B cell (primary cell): ENCODE results near the gene HCFC1.

ENCODE experiments used
- EZH2 ChIP-seq: IDR thresholded peaks from 2 replicates; pipeline ENCODE4 v1.6.1; 2012; ENCODE audit warnings: borderline replicate concordance, low read depth, mild to moderate bottlenecking, moderate library complexity, low read length; ENCODE audit not compliant: insufficient read depth, poor library complexity, severe bottlenecking
- TF ChIP-seq, protein P1 (sequence below): fragments of 200-600 bp; IDR thresholded peaks from one replicate; pipeline ENCODE4 v1.8.0; 2022; ENCODE audit warnings: antibody characterized with exemption, mild to moderate bottlenecking

DNA sequence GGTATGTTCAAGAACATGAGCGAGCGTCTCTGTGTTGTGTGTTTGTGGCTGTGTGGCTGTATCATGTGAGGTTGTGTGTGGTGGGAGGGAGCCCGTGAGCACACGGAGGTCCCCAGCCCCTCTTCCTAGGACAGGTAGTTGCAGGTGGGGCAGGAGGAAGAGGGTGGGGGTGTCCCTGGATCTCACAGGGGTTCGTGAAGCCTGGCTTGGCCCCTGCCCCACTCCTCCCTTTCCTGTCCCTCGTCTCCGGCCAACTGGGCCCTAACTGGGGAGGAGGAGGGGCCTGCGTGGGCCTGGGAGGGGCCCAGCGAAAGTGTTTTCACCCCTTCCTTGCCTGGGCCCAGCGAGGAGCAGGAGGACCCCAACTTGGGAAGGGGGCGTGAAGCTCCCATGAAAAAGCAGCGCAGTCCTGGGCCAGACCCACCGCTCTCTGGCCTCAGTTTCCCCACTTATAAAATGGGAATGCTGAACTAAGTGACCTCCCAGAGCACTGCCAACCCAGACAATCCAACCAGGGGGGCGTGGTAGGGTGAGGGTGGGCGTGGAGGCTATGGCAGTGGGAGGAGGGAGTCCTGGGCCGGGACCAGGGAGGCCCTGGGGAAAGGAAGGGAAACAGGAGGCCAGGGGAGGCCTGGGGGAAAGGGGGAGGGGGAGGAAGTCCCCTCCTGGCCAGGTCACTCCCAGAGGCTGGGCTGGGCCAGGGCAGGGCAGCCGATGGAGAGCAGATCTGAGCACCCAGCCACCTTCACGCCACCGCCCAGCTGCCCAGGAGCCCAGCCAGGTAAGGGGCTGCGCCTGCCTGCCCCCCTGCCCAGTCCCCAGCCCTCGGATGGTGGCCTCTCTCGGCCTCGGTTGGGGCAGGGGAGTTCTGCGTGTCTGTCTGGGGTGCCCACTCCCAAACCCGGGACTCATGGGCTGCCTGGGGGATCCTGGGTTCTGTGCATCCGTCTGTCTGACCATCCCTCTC lies 67.3 kb downstream of the HCFC1 start, which contains the start of gene AVPR2:
- TF ChIP-seq, protein P1, sequence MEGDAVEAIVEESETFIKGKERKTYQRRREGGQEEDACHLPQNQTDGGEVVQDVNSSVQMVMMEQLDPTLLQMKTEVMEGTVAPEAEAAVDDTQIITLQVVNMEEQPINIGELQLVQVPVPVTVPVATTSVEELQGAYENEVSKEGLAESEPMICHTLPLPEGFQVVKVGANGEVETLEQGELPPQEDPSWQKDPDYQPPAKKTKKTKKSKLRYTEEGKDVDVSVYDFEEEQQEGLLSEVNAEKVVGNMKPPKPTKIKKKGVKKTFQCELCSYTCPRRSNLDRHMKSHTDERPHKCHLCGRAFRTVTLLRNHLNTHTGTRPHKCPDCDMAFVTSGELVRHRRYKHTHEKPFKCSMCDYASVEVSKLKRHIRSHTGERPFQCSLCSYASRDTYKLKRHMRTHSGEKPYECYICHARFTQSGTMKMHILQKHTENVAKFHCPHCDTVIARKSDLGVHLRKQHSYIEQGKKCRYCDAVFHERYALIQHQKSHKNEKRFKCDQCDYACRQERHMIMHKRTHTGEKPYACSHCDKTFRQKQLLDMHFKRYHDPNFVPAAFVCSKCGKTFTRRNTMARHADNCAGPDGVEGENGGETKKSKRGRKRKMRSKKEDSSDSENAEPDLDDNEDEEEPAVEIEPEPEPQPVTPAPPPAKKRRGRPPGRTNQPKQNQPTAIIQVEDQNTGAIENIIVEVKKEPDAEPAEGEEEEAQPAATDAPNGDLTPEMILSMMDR: no peak
- TF ChIP-seq EZH2: no peak
